ENCODE results near the gene IQGAP3.

Gene IQGAP3

DNA sequence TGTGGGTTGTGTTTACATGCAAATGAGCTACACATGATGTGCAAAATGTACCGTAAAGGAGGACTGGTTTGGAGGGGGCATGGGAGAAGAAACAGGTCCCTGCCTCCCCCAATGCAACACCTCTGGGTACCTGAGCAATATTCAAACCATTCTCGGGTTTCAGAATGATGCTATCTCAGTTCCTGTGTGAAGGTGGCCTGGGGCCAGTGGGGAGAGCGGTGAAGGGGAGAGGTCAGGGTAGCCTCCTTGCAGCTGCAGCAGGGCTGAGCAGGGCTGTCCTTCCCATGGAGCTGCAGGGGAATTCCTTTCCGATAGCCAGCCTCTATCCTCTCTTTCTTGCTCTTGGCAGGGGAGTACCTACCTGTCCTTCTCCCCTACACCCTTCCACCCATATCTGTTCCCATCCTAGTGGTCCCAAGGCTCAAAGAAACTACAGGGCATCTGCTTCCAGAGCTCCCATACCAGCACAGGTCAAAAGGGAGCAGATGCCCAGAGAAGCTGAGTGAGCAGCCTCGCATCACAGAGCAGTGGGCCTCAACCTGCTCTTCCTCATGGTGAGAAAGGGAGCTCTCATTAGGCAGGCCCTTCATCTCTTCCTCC is 83.7 kb downstream of the IQGAP3 start:
- DNase-seq (ENCODE audit: low read depth), result no peak
- no peak overlapping the region for H3K4me3 ChIP-seq (ENCODE audit: control insufficient read depth, low read depth, low read length)

DNA sequence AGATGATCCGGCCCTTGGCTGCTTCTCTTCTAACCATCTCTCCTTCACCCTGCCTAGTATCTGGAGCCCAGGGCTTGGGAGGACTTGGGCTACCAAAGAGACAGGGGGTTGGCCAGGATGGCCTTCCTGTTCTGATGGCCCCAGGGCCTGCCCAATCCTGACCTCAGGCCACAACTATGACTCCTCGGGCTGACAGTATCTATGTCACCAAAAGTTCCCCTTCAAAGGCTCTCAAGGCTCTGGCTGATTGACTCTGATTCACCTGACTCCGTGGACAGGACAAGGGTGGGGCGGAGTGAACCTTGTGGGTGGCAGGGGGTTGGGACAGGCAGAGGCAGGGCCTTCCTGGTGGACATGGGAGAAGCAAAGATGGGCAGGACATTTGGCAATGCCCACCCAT is 84.5 kb downstream of the IQGAP3 start:
- no peak overlapping the region for H3K4me3 ChIP-seq (ENCODE audit: control insufficient read depth, low read depth, low read length)
- TF ChIP-seq, protein P1, sequence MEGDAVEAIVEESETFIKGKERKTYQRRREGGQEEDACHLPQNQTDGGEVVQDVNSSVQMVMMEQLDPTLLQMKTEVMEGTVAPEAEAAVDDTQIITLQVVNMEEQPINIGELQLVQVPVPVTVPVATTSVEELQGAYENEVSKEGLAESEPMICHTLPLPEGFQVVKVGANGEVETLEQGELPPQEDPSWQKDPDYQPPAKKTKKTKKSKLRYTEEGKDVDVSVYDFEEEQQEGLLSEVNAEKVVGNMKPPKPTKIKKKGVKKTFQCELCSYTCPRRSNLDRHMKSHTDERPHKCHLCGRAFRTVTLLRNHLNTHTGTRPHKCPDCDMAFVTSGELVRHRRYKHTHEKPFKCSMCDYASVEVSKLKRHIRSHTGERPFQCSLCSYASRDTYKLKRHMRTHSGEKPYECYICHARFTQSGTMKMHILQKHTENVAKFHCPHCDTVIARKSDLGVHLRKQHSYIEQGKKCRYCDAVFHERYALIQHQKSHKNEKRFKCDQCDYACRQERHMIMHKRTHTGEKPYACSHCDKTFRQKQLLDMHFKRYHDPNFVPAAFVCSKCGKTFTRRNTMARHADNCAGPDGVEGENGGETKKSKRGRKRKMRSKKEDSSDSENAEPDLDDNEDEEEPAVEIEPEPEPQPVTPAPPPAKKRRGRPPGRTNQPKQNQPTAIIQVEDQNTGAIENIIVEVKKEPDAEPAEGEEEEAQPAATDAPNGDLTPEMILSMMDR (conservative IDR thresholded peaks at IDR 0.05; ENCODE audit: control insufficient read depth, insufficient read depth, low read depth, low read length), result no peak
- DNase-seq (ENCODE audit: low read depth), result no peak

More for the DNA sequence above, 83.7 kb downstream of the IQGAP3 start:
- TF ChIP-seq, protein P1 (conservative IDR thresholded peaks at IDR 0.05; ENCODE audit: control insufficient read depth, insufficient read depth, low read depth, low read length), result no peak

DNA sequence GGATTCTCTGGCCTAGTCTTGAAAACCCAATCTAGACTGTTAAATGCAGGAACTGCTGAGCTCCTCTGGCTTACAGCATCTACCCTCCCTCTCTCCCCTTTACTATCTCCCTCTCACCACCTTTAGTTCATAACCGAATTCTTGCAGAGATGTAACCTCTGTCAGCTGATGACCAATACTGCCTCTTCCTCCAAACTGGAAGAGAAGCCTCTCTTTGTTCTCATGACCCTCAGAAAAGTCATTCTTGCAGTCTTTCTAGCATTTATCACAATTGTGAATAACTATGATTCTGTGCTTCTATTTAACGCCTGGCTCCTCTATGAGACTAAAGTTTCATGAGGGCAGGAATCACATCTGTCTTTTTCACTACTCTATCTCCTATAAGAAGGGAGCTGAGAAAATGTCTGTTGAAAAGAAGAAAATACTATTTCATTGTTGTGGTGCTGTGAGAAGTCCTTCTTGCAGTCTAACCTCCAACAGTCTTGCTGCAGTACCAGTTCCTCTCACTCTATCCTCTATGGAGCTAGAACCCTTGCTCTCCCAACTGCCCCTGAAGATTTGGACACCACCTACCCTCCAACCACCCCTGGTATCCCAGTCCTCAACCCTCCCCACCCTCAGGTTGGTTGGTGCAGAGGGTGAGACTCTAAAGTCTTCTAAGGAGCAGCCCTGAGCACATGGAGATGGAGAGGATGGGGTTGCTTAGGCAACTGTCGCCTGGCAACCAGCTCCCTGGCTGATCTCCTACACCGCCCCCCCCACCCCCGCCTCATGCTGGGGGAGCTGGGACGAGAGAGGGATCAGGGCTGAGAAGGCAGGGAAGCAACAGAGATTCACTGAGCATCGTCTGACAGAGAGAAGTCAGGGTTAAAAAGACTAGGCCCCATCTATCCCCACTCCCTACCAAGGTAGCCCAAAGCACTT is 85.7 kb downstream of the IQGAP3 start:
- H3K4me3 ChIP-seq (ENCODE audit: control insufficient read depth, low read depth, low read length), result no peak overlapping the region
- TF ChIP-seq, protein P1 (conservative IDR thresholded peaks at IDR 0.05; ENCODE audit: control insufficient read depth, insufficient read depth, low read depth, low read length), result no peak
- no peak for DNase-seq (ENCODE audit: low read depth)

DNA sequence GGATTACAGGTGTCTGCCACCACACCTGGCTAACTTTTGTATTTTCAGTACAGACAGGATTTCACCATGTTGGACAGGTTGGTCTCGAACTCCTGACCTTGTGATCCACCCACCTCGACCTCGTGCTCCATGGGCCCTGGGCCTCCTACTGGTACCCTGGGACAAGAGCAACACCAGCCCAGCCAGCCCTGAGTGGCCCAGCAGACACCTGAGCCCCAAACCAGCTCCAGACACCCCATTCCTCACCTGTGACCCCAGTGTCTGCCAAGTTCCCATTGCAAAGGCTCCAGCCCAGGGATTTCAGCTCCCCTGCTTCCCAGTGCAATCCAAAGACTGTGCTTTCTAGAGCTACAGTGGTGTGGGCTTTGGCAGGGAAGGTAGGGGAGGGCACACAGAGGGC is 86.4 kb downstream of the IQGAP3 start:
- TF ChIP-seq, protein P1 (conservative IDR thresholded peaks at IDR 0.05; ENCODE audit: control insufficient read depth, insufficient read depth, low read depth, low read length), result no peak
- DNase-seq (ENCODE audit: low read depth), result no peak
- H3K4me3 ChIP-seq (ENCODE audit: control insufficient read depth, low read depth, low read length), result no peak overlapping the region

DNA sequence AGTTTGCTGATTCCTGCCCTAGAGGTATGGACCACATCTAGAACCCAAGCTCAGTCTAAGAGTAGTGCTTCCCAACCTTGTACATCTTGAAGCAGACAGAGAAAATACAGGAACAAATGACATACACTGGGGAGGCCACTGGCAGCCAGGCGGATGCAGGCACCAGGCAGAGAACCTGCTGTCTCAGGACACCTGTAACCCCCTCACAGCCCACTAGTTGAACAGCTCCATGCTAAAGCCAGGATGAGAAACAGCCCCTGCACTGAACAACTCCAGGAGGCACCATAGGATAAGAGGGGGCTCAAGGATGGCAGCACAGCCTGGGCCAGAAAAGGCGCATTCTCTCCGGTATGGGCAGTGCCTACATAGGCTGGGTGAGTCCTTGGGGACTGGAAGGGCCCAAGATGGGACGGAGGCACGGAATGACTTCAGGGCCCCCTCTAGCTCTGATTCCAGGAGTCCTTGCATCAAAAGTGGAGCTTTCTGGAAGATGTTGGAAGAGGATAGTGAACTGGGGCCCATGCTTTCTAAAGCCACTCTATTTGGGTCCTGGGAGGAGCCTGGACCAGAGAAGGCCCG is 87.8 kb downstream of the IQGAP3 start:
- H3K4me3 ChIP-seq (ENCODE audit: control insufficient read depth, low read depth, low read length), result no peak overlapping the region
- TF ChIP-seq, protein P1 (conservative IDR thresholded peaks at IDR 0.05; ENCODE audit: control insufficient read depth, insufficient read depth, low read depth, low read length), result no peak

DNA sequence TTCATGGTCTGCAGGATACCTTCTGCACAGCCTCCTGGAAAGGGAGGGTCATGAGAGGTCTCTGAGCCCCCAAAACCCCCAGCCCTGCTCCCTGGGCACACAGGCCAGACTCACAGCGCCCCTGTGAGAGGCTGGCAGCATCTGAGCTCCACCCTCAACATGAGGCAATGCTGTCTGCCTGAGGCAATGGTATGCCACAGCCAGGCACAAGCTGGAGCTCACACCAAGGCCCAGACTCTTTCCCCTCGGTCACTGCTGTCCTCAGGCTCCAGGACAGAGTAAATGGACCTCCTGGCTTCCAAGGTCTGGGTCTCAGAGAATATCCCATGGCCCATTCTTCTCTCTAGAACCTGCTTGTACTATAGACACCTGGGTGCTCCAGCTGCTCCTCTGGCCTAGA is 89.0 kb downstream of the IQGAP3 start:
- no peak for DNase-seq (ENCODE audit: low read depth)
- H3K4me3 ChIP-seq (ENCODE audit: control insufficient read depth, low read depth, low read length), result no peak overlapping the region
- TF ChIP-seq, protein P1 (conservative IDR thresholded peaks at IDR 0.05; ENCODE audit: control insufficient read depth, insufficient read depth, low read depth, low read length), result no peak

More for the DNA sequence above, 87.8 kb downstream of the IQGAP3 start:
- DNase-seq (ENCODE audit: low read depth), result no peak

All from fibroblast of mammary gland (primary cell).